MG63 (cell line): Measurements from ENCODE around the gene NUDT1. TPM values are rescaled to one million over a fixed set of nuclear protein-coding genes. Genes with fewer than 3 reads are reported as not detected.
"Not testable (repeated sequence)": the region's sequence is repeated elsewhere in the genome, so short reads cannot be mapped to it uniquely, and the experiment has no call there.

Source experiments
- DNase-seq: peaks from one replicate; pipeline ENCODE4 v3.0.0-alpha.2; 2020
- H3K27me3 ChIP-seq: fragments of 250-450 bp; sonication (Bioruptor Pico); 2 replicates; pipeline ENCODE4 v1.5.1; 2020; ENCODE audit warnings: mild to moderate bottlenecking, moderate library complexity
- H3K36me3 ChIP-seq: fragments of 250-450 bp; sonication (Bioruptor Pico); 2 replicates; pipeline ENCODE4 v1.5.1; 2020; ENCODE audit warnings: mild to moderate bottlenecking, moderate library complexity
- H3K4me3 ChIP-seq: fragments of 250-450 bp; sonication (Bioruptor Pico); 2 replicates; pipeline ENCODE4 v1.5.1; 2020; ENCODE audit warnings: mild to moderate bottlenecking, moderate library complexity
- H3K9me3 ChIP-seq: fragments of 250-450 bp; sonication (Bioruptor Pico); 2 replicates; pipeline ENCODE4 v1.5.1; 2020; ENCODE audit warnings: mild to moderate bottlenecking, moderate library complexity
- total RNA-seq: library from RNA; depleted of rRNA; stranded (reverse); fragments of >200 nt; shearing (Covaris generic); gene quantifications from 2 replicates; pipeline ENCODE4 v1.2.3, GENCODE V29; 2014; ENCODE audit warnings: low replicate concordance

Gene NUDT1
- total RNA-seq, 1 experiment from 2014 or later = 46.6 TPM

DNA sequence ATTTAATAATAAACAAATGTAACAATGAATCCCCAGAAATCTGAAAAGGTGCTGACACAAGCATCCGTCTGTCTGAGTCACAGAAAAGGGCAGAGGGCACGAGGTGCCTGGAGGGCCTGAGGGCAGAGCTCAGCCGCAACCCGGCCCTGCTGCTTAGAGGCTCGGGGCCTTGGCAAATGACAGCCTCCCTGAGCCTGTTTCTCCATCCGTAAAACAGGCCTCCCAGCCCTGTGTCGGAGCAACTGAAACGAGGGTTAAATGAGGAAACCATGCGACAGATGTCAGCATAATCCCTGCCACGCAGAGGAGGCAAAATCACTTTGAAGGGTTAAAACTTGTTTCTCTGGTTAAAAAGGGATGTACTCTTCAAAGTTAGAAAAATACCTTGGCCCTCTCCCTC lies 24.9 kb downstream of the NUDT1 start:
- H3K27me3 ChIP-seq = no peaks in the 10 kb centered on the region
- peak; percentile 61 for DNase-seq
- no peak overlapping the region for H3K4me3 ChIP-seq
- H3K9me3 ChIP-seq = no peaks in the 10 kb centered on the region
- no peaks in the 10 kb centered on the region; the same call in 1 of the 2 replicates for H3K36me3 ChIP-seq

DNA sequence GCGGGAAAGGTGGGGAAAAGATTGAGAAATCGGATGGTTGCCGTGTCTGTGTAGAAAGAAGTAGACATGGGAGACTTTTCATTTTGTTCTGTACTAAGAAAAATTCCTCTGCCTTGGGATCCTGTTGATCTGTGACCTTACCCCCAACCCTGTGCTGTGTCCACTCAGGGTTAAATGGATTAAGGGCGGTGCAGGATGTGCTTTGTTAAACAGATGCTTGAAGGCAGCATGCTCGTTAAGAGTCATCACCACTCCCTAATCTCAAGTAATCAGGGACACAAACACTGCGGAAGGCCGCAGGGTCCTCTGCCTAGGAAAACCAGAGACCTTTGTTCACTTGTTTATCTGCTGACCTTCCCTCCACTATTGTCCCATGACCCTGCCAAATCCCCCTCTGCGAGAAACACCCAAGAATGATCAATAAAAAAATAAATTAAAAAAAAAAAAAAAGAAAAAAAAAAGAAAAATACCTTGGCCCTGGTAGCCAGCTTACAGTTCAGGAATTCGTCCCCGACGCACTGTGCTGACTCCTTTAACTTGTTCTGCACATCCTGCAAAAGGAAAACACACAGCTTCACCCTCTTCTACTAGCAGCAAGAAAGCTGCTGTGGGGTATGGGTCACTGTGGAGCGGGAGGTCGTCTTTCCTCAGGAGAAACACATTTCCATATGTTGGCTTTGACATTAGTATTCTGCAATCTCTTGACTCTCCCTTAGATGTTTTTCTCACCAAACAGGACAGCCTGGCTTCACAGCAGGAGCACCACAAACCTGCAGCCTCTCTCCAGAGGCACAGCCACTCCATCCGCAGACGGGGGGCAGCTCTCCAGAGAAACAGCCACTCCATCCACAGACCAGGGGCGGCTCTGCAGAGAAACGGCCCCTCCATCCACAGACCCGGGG lies 27.3 kb downstream of the NUDT1 start:
- H3K36me3 ChIP-seq, H3K9me3 ChIP-seq, DNase-seq, H3K4me3 ChIP-seq, H3K27me3 ChIP-seq: not testable (repeated sequence)

DNA sequence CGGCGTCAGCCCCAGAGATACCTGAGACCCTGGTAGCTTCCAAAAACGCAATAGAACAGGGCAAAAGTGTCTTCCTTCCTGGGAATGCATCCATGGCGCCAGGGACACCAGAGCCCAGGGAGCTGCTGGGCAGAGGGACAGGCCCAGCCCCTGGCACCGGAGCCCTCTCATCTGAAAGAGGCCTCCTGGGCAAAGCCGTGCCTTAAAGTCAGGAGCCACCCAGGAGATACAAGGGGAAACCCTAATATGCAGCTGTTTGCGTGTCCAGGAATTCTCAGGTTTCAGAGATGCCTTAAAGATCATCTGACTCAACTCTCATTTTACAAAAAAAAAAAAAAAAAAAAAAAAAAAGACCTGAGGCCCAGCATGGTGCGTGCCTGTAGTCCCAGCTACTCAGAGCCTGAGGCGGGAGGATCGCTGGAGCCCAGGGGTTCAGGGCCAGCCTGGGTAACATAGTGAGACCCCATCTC lies 28.0 kb downstream of the NUDT1 start:
- H3K4me3 ChIP-seq = no peak overlapping the region
- DNase-seq = no peak

DNA sequence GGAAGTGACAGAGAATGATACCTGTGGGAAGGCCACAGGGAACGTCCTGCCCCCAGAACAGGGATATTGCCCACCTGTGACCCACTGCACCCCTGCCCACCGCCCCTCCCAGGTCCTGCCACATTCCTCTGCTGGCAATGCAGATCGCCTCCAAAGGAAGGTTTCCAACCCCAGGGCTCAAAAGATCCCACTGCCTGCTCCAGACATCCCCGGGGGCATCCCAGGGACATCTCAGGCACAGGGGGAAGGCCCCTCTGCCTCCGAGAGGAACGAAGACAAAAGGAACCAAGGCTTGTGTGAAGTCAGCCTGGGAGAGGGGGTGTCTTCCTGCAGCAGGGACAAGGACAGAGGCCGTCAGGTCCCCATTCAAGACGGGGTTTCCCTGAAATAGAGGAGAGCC lies 28.5 kb downstream of the NUDT1 start:
- Histone ChIP-seq H3K9me3 (no peaks in the 10 kb centered on the region), H3K36me3 (no peaks in the 10 kb centered on the region), H3K4me3 (no peak overlapping the region), H3K27me3 (no peaks in the 10 kb centered on the region)
- DNase-seq = no peak

More for the DNA sequence above, 28.0 kb downstream of the NUDT1 start:
- H3K36me3 ChIP-seq = no peaks in the 10 kb centered on the region
- H3K9me3 ChIP-seq = no peaks in the 10 kb centered on the region
- H3K27me3 ChIP-seq = no peaks in the 10 kb centered on the region

DNA sequence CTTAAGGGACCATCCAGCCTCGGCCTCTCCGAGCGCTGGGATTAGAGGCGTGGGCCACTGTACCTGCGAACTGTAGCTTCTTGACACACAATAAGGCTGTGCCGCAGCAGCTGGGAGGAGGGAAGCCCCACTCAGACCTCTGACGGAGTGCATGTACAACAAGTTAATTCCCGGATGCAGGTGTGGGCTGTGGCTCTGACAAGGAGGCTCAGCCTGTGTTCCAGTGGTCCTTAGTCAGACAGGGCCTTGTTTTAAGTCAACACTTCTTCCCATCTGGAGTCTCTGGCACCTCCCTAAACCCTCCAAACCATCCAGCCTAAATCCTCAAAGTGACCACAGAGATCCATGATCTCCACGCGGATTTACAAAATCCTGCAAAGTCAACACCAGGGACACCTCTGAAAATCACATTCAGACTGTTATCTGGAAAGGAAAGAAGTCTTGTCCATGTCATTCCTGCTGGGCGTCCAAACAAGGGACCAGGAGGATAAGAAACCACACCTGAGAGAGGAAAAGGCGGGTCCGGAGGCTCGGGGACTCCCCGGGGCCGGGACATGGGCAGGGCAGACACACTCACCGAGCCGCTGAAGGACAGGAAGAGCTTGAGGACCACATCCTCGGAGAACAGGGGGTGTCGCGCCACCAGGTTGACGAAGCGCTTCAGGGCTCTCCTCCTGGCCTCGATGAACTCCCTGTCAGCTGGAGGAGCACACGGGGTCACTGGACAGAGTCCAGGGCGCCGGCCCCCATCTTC lies 29.4 kb downstream of the NUDT1 start:
- H3K9me3 ChIP-seq = no peaks in the 10 kb centered on the region
- no peaks in the 10 kb centered on the region for H3K27me3 ChIP-seq
- no peak for DNase-seq
- H3K4me3 ChIP-seq = no peak overlapping the region
- H3K36me3 ChIP-seq = no peaks in the 10 kb centered on the region

DNA sequence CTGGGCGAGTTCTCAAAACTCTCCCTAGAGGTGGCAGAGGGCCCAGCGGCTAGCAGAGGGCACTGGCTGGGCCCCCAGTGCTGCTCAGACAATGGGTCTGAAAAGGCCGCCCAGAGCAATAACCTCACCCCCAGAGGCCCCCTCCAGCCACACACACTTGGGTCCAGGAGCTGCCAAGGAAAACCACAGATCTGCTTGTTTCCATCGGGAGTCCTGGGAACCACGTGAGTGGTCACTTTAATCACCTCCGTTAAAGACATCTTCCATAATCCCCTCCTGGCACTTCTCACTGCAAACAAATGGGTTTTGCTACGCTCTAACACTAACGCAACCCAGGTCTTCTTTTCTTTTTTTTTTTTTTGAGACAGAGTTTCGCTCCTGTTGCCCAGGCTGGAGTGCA lies 30.0 kb downstream of the NUDT1 start:
- H3K9me3 ChIP-seq = no peaks in the 10 kb centered on the region
- H3K4me3 ChIP-seq = no peak overlapping the region
- DNase-seq = no peak
- H3K36me3 ChIP-seq = no peaks in the 10 kb centered on the region
- no peaks in the 10 kb centered on the region for H3K27me3 ChIP-seq

DNA sequence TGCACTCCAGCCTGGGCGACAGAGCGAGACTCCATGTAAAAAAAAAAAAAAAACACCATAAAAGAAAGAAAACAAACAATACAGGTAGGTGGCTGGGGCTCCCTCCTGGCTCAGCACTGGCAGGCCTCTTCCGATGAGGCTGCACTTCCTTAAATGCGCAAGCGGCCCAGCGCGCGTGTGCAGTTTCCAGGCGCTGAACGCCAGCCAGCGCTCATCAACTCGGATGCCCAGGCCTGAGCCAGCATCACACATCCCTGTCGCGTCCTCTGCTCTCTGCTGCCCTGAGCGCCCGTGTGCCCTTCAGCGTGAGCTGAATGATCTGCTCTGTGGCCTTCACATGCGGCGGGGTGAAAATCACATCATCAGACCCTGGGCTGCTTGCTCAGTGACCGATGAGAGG lies 31.8 kb downstream of the NUDT1 start:
- no peaks in the 10 kb centered on the region for H3K9me3 ChIP-seq
- no peaks in the 10 kb centered on the region for H3K36me3 ChIP-seq
- no peaks in the 10 kb centered on the region for H3K27me3 ChIP-seq
- DNase-seq = no peak
- no peak overlapping the region for H3K4me3 ChIP-seq

DNA sequence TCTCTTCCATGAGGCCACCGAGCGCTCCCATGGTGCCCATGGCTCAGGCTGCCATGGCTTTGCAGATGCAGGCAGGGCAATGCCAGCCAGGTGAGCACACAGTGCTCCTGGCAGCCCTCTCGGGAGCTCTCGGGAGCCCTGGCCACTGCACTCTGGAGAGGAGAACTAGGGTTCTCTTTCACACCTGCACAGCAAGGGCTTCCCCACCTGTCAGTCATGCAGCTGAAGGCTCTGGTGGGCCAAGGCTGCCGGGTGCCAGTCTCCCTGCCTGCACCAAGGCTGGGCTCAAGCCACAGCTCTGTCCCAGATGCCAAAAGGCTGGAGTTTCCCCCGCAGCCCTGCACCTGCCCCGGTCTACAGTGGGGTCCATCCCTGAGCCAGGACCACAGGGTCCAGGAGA lies 32.6 kb downstream of the NUDT1 start:
- Histone ChIP-seq H3K36me3 (no peaks in the 10 kb centered on the region), H3K4me3 (no peak overlapping the region), H3K9me3 (no peaks in the 10 kb centered on the region), H3K27me3 (no peaks in the 10 kb centered on the region)
- no peak for DNase-seq

DNA sequence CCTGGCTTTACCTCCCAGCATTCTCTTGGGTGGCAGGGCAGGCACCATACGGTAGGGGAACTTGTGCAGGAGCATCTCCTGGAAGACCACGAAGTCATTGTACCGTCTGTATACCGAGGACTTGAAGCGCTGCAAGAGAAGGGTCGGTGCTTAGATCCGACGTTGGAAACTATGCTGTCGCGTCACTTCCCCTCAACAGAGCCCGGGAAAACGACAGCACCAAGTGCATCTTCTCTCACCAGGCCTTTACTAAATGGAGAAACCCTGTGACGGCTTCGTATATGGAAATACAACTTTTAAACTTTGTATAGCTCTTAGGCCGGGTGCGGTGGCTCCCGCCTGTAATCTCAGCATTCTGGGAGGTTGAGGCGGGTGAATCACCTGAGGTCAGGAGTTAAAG lies 33.1 kb downstream of the NUDT1 start:
- H3K27me3 ChIP-seq = no peaks in the 10 kb centered on the region
- no peaks in the 10 kb centered on the region for H3K9me3 ChIP-seq
- H3K4me3 ChIP-seq = no peak overlapping the region
- H3K36me3 ChIP-seq = no peaks in the 10 kb centered on the region
- DNase-seq = no peak

DNA sequence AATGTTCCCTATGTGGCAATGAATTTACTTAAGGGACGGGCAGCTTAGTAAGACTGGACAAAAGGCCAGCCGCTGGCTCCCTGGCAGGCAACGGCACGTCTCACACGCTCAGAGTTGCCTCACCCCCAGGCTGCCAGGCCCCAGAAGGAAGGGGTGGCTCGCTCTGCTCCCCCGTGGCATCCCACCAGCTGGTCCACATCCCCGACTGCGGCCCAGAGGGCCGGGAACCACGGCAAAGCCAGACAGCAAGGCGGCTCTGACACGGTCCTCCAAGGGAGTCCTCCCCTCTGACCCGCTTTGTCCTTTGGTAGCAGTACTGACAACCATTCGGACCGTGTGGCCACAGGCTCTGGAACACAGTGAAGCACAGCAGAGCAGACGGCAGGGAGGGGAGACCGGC lies 34.1 kb downstream of the NUDT1 start:
- DNase-seq = no peak
- no peaks in the 10 kb centered on the region for H3K27me3 ChIP-seq
- no peaks in the 10 kb centered on the region for H3K9me3 ChIP-seq
- no peak overlapping the region for H3K4me3 ChIP-seq
- H3K36me3 ChIP-seq = no peaks in the 10 kb centered on the region

DNA sequence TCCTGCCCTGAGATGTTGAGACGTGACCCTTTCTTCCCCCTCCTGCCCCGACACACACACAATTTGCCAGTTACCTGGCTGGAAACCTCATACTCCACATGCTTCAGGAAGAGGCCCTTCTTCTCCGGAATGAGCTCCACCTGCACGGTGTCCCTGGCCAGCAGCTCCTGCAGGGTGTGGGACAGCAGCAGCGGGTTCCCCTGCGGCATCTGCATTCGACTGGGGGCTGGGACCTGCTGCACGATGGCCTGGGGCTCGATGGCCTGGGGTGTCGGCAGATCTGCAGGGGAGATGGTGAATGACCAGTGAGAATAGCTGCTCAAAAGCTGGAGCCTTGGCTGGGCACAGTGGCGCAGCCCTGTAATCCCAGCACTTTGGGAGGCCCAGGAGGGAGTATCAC lies 36.0 kb downstream of the NUDT1 start:
- Histone ChIP-seq H3K9me3 (no peaks in the 10 kb centered on the region), H3K36me3 (no peaks in the 10 kb centered on the region), H3K4me3 (no peak overlapping the region), H3K27me3 (no peaks in the 10 kb centered on the region)
- no peak for DNase-seq

DNA sequence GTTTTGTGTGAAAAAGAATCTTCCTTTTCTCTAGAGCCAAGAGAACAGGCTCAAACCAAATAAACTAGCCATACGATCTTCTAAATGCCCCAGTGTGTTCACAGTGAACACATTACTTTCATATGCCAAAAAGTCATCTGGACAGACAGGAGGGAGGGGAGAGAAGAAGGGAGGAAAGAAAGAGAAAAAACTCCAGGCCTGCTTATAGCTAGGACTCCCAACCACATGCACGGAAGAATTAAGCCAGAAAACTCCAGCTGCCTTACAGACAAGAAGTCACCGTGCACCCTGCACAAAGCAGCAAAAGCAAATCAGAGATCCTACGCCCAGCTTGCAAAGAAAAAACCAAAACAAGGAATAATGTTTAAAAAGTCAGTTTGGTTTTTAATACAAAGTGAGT lies 37.9 kb downstream of the NUDT1 start:
- H3K9me3 ChIP-seq = no peaks in the 10 kb centered on the region
- no peaks in the 10 kb centered on the region for H3K36me3 ChIP-seq
- DNase-seq = no peak
- no peak overlapping the region for H3K4me3 ChIP-seq
- no peaks in the 10 kb centered on the region for H3K27me3 ChIP-seq

DNA sequence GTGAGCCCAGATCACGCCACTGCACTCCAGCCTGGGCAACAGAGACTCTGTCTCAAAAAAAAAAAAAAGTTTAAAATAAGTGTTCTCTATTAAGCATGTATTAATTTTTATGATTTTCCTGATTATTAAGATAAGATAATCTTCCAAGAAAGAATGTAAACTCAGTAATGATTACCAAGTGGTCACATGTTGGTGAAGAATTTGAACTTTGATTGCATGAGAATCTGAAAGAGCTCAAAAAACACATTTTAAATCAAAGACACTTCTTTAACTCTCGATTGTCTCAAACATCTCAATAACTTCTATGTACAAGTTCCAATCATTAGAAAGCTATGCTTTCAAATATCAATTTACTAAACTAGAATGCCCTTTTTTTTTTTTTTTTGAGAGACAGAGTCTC lies 38.4 kb downstream of the NUDT1 start:
- no peaks in the 10 kb centered on the region for H3K9me3 ChIP-seq
- no peaks in the 10 kb centered on the region for H3K27me3 ChIP-seq
- DNase-seq = no peak
- H3K4me3 ChIP-seq = no peak overlapping the region
- H3K36me3 ChIP-seq = no peaks in the 10 kb centered on the region

DNA sequence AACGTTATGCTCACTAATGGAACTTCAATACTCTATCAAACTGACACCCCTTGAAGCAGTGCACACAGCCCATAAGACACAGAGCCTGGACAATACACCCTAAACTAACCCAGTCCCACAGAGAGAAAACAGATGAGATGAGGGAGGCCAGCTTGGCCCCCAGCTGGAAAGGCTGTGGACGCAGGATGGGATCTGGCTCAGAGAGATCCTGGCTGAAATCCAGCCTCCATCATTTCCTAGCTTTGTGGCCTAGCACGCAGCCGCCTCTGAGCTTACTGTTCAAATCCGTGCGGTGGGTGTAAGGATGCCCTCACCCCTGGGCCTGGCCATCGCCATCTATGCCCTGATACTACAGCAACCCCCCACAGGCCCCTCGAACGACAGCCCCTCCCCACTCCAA lies 39.5 kb downstream of the NUDT1 start:
- H3K4me3 ChIP-seq = no peak overlapping the region
- H3K27me3 ChIP-seq = no peaks in the 10 kb centered on the region
- no peaks in the 10 kb centered on the region for H3K36me3 ChIP-seq
- DNase-seq = no peak
- H3K9me3 ChIP-seq = no peaks in the 10 kb centered on the region

DNA sequence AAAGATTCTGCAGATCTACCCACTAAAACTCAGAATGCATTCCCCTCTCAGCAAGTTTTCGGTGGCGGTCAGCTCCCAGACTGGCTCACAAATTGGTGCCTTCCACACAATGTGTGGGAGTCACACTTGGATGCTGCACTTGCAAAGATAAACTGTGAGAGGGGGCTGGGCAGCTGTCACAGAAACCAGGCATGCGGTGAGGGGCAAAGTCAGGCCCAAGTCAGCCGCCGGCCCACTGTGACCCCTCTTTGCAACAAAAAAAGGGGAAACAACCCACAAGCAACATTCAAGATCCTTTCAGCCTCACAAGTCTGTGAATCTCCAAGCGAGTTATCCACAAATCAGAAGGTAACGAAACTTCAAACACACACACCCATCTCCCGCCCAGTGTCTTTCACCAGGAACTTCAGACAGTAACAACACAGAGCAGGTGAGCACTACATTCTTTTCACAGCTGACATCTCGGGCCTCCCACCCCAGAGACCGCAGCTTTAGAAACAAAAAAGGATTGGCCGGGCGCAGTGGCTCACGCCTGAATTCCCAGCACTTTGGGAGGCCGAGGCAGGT lies 40.2 kb downstream of the NUDT1 start:
- H3K27me3 ChIP-seq = no peaks in the 10 kb centered on the region
- H3K9me3 ChIP-seq = no peaks in the 10 kb centered on the region
- DNase-seq = no peak
- no peaks in the 10 kb centered on the region for H3K36me3 ChIP-seq
- H3K4me3 ChIP-seq = no peak overlapping the region

DNA sequence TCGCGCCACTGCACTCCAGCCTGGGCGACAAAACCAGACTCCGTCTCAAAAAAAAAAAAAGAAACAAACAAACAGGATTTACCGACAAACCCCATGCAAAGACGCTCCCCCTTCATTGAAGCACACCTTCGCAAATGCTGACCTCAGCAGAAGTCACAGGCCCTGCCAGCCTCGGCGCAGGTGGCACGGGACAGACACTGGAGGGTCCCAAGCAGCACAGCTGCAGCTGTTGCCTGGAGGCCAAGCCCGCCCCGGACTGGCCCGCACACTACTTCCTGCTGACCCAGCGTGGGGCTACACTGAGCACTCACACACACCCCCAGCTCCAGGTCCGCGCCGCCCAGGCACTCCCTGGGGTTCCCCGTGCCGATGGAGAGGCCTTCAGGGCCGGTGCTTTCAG lies 41.0 kb downstream of the NUDT1 start:
- H3K9me3 ChIP-seq = no peaks in the 10 kb centered on the region
- H3K4me3 ChIP-seq = no peak overlapping the region
- H3K27me3 ChIP-seq = no peaks in the 10 kb centered on the region
- no peaks in the 10 kb centered on the region for H3K36me3 ChIP-seq
- no peak for DNase-seq

DNA sequence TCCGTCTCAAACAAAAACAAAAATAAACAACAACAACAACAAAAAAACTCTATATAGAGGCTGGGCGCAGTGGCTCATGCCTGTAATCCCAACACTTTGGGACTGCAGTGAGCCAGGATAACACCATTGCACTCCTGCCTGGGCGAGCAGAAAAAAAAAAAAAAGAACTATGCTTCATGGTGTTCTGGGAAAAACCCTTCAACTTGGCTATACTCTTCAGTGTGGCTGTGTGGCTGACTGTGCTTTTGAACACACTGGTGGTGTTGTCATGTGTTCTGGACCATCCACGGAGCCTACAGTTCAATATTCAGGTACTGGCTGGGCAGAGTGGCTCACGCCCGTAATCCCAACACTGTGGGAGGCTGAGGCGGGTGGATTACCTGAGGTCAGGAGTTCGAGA lies 45.7 kb downstream of the NUDT1 start:
- DNase-seq = no peak
- Histone ChIP-seq H3K4me3 (no peak overlapping the region), H3K9me3 (no peaks in the 10 kb centered on the region), H3K36me3 (no peaks in the 10 kb centered on the region), H3K27me3 (no peaks in the 10 kb centered on the region)
